ENCODE data around the gene SLC39A11.
"Not testable (repeated sequence)": the region's sequence is repeated elsewhere in the genome, so short reads cannot be mapped to it uniquely, and the experiment has no call there.

SLC39A11 gene

GRCh38 chr17:72765368-72766153, 326.9 kb downstream of the SLC39A11 start:
- no peak for ATAC-seq
- H3K9me3 Mint-ChIP-seq: no peaks in the 10 kb centered on the region
- H3K4me1 Mint-ChIP-seq: no peaks in the 10 kb centered on the region
- no peaks in the 10 kb centered on the region for H3K27me3 Mint-ChIP-seq
- peaks cover 14% of the 10 kb centered on the region for H3K36me3 Mint-ChIP-seq
- H3K27ac Mint-ChIP-seq: no peak overlapping the region
- H3K4me3 Mint-ChIP-seq: no peak overlapping the region

GRCh38 chr17:72764632-72765041, 327.9 kb downstream of the SLC39A11 start:
- H3K4me3 Mint-ChIP-seq: no peak overlapping the region
- H3K27me3 Mint-ChIP-seq: no peaks in the 10 kb centered on the region
- H3K9me3 Mint-ChIP-seq: no peaks in the 10 kb centered on the region
- no peaks in the 10 kb centered on the region for H3K4me1 Mint-ChIP-seq
- H3K36me3 Mint-ChIP-seq: peaks cover 5% of the 10 kb centered on the region
- H3K27ac Mint-ChIP-seq: no peak overlapping the region
- no peak for ATAC-seq

GRCh38 chr17:72763981-72764380, 328.5 kb downstream of the SLC39A11 start:
- H3K4me1 Mint-ChIP-seq: no peaks in the 10 kb centered on the region
- H3K9me3 Mint-ChIP-seq: no peaks in the 10 kb centered on the region
- ATAC-seq: no peak
- no peak overlapping the region for H3K4me3 Mint-ChIP-seq
- H3K36me3 Mint-ChIP-seq: peaks cover 5% of the 10 kb centered on the region
- no peaks in the 10 kb centered on the region for H3K27me3 Mint-ChIP-seq
- no peak overlapping the region for H3K27ac Mint-ChIP-seq

GRCh38 chr17:72761893-72762575, 330.5 kb downstream of the SLC39A11 start:
- H3K4me3 Mint-ChIP-seq, ATAC-seq: not testable (repeated sequence)

GRCh38 chr17:72761431-72761830, 331.1 kb downstream of the SLC39A11 start:
- no peaks in the 10 kb centered on the region for H3K27me3 Mint-ChIP-seq
- H3K27ac Mint-ChIP-seq: no peak overlapping the region
- no peak for ATAC-seq
- no peak overlapping the region for H3K4me3 Mint-ChIP-seq
- H3K9me3 Mint-ChIP-seq: peaks cover 4% of the 10 kb centered on the region
- peaks cover 22% of the 10 kb centered on the region for H3K36me3 Mint-ChIP-seq
- H3K4me1 Mint-ChIP-seq: no peaks in the 10 kb centered on the region

More at GRCh38 chr17:72761893-72762575, 330.5 kb downstream of the SLC39A11 start:
- H3K36me3 Mint-ChIP-seq: peaks cover 19% of the 10 kb centered on the region
- H3K9me3 Mint-ChIP-seq, H3K4me1 Mint-ChIP-seq, H3K27ac Mint-ChIP-seq, H3K27me3 Mint-ChIP-seq: not testable (repeated sequence)

GRCh38 chr17:72760368-72760767, 332.1 kb downstream of the SLC39A11 start:
- peaks cover 6% of the 10 kb centered on the region for H3K9me3 Mint-ChIP-seq

GRCh38 chr17:72759301-72759700, 333.2 kb downstream of the SLC39A11 start:
- H3K9me3 Mint-ChIP-seq: peaks cover 6% of the 10 kb centered on the region
- no peak overlapping the region for H3K4me3 Mint-ChIP-seq
- ATAC-seq: no peak
- H3K4me1 Mint-ChIP-seq: no peaks in the 10 kb centered on the region
- H3K27ac Mint-ChIP-seq: no peak overlapping the region
- no peaks in the 10 kb centered on the region for H3K27me3 Mint-ChIP-seq
- H3K36me3 Mint-ChIP-seq: peaks cover 39% of the 10 kb centered on the region

More at GRCh38 chr17:72760368-72760767, 332.1 kb downstream of the SLC39A11 start:
- Mint-ChIP-seq H3K27ac (no peak overlapping the region), H3K36me3 (peaks cover 31% of the 10 kb centered on the region), H3K27me3 (no peaks in the 10 kb centered on the region), H3K4me1 (no peaks in the 10 kb centered on the region), H3K4me3 (no peak overlapping the region)
- ATAC-seq: no peak

GRCh38 chr17:72756256-72756655, 336.2 kb downstream of the SLC39A11 start:
- Mint-ChIP-seq H3K4me3 (no peak overlapping the region), H3K9me3 (peaks cover 6% of the 10 kb centered on the region)

GRCh38 chr17:72754513-72754912, 338.0 kb downstream of the SLC39A11 start:
- ATAC-seq: no peak
- Mint-ChIP-seq H3K27me3 (no peaks in the 10 kb centered on the region), H3K36me3 (peaks cover 39% of the 10 kb centered on the region), H3K4me1 (no peaks in the 10 kb centered on the region), H3K27ac (no peak overlapping the region), H3K9me3 (peaks cover 6% of the 10 kb centered on the region), H3K4me3 (no peak overlapping the region)

More at GRCh38 chr17:72756256-72756655, 336.2 kb downstream of the SLC39A11 start:
- H3K36me3 Mint-ChIP-seq: peaks cover 39% of the 10 kb centered on the region
- H3K27ac Mint-ChIP-seq: no peak overlapping the region
- H3K4me1 Mint-ChIP-seq: no peaks in the 10 kb centered on the region
- H3K27me3 Mint-ChIP-seq: no peaks in the 10 kb centered on the region
- ATAC-seq: no peak

- no peak overlapping the region for H3K27ac Mint-ChIP-seq
- H3K4me1 Mint-ChIP-seq: no peaks in the 10 kb centered on the region
- no peaks in the 10 kb centered on the region for H3K27me3 Mint-ChIP-seq
- ATAC-seq: no peak
- H3K9me3 Mint-ChIP-seq: peaks cover 3% of the 10 kb centered on the region
- H3K4me3 Mint-ChIP-seq: no peak overlapping the region
- peaks cover 25% of the 10 kb centered on the region for H3K36me3 Mint-ChIP-seq
Measured at GRCh38 chr17:72751746-72752145, 340.7 kb downstream of the SLC39A11 start.

- no peaks in the 10 kb centered on the region for H3K4me1 Mint-ChIP-seq
- no peak overlapping the region for H3K4me3 Mint-ChIP-seq
- no peaks in the 10 kb centered on the region for H3K9me3 Mint-ChIP-seq
- ATAC-seq: no peak
- H3K27ac Mint-ChIP-seq: no peak overlapping the region
- no peaks in the 10 kb centered on the region for H3K27me3 Mint-ChIP-seq
- peaks cover 5% of the 10 kb centered on the region for H3K36me3 Mint-ChIP-seq
Measured at GRCh38 chr17:72749119-72749572, 343.3 kb downstream of the SLC39A11 start.

- no peak overlapping the region for H3K4me3 Mint-ChIP-seq
- no peaks in the 10 kb centered on the region for H3K9me3 Mint-ChIP-seq
- no peak overlapping the region for H3K27ac Mint-ChIP-seq
- no peaks in the 10 kb centered on the region for H3K4me1 Mint-ChIP-seq
- H3K36me3 Mint-ChIP-seq: peaks cover 10% of the 10 kb centered on the region
- ATAC-seq: no peak
- no peaks in the 10 kb centered on the region for H3K27me3 Mint-ChIP-seq
Measured at GRCh38 chr17:72747501-72747900, 345.0 kb downstream of the SLC39A11 start.

- ATAC-seq: no peak
- H3K36me3 Mint-ChIP-seq: peaks cover 4% of the 10 kb centered on the region
- no peaks in the 10 kb centered on the region for H3K4me1 Mint-ChIP-seq
- no peaks in the 10 kb centered on the region for H3K27me3 Mint-ChIP-seq
- H3K27ac Mint-ChIP-seq: no peak overlapping the region
- no peaks in the 10 kb centered on the region for H3K9me3 Mint-ChIP-seq
- no peak overlapping the region for H3K4me3 Mint-ChIP-seq
Measured at GRCh38 chr17:72745241-72745640, 347.2 kb downstream of the SLC39A11 start.

- no peak for ATAC-seq
- no peaks in the 10 kb centered on the region for H3K27me3 Mint-ChIP-seq
- no peaks in the 10 kb centered on the region for H3K9me3 Mint-ChIP-seq
- no peak overlapping the region for H3K4me3 Mint-ChIP-seq
- no peaks in the 10 kb centered on the region for H3K4me1 Mint-ChIP-seq
- H3K27ac Mint-ChIP-seq: no peak overlapping the region
- peaks cover 11% of the 10 kb centered on the region for H3K36me3 Mint-ChIP-seq
Measured at GRCh38 chr17:72743037-72743467, 349.4 kb downstream of the SLC39A11 start.

- H3K27ac Mint-ChIP-seq: no peak overlapping the region
- no peak overlapping the region for H3K4me3 Mint-ChIP-seq
- peaks cover 4% of the 10 kb centered on the region for H3K4me1 Mint-ChIP-seq
- no peak for ATAC-seq
- H3K9me3 Mint-ChIP-seq: no peaks in the 10 kb centered on the region
- H3K27me3 Mint-ChIP-seq: no peaks in the 10 kb centered on the region
- H3K36me3 Mint-ChIP-seq: peaks cover 33% of the 10 kb centered on the region
Measured at GRCh38 chr17:72737151-72737690, 355.3 kb downstream of the SLC39A11 start.

Measured in stimulated activated memory B cell treated with anti-CD40 and anti-IgM and Interleukin-4, amounts not matched to agents 10 μg/mL and 1 μg/mL and 100 μg/mL, for 72 hours (primary cell).